HepG2 (cell line): ENCODE measurements around the gene RAP1GAP2. TPM values are rescaled to one million over a fixed set of nuclear protein-coding genes. Genes with fewer than 3 reads are reported as not detected.

Experiments used
- ATAC-seq: fragments of 200-7000 bp; cut with Tn5 transposase; 3 replicates; pipeline ENCODE4 v1.9.1; 2020; ENCODE audit warnings: mild to moderate bottlenecking, moderate library complexity
- BruUV-seq: library from RNA; stranded (reverse); fragments of 400-500 nt; replicated peaks from 2 replicates; lab custom pipeline; 2021; lab: Mats Ljungman, UMichigan
- CTCF ChIA-PET: fragments of 300-600 bp; formaldehyde crosslinking; extraction: SDS; loops from one replicate; lab custom pipeline; 2021; ENCODE audit warnings: low total read pairs, inconsistent platforms, low intra/inter-chr PET ratio; lab: Yijun Ruan, JAX
- POLR2A ChIA-PET: fragments of 350-600 bp; sonication (Branson Sonifier 250); formaldehyde crosslinking; loops from one replicate; lab custom pipeline; 2020; ENCODE audit warnings: antibody characterized with exemption, inconsistent platforms; lab: Yijun Ruan, JAX
- DNase-seq: peaks from one replicate; pipeline ENCODE4 v3.0.0-alpha.2; 2015; ENCODE audit warnings: low spot score
- FAIRE-seq: peaks from 3 replicates; lab custom pipeline; 2011; peaks lifted over from hg19 to GRCh38; lab: Jason Lieb, UNC
- H2AFZ ChIP-seq: one replicate; pipeline ENCODE4 v1.6.1; 2011; ENCODE audit warnings: low read length, inconsistent platforms
- H3K27ac ChIP-seq: fragments of 300-600 bp; 3 replicates; pipeline ENCODE4 v1.8.0; 2011; ENCODE audit warnings: mixed run types, mild to moderate bottlenecking, mixed read lengths, low read length, inconsistent platforms; ENCODE audit not compliant: insufficient read depth; ENCODE audit errors: extremely low read length
- H3K27me3 ChIP-seq, 2 experiments: fragments of 200-600 bp in 1 of 2; 2 replicates in 1 of 2; 3 replicates in 1 of 2; pipeline versions ENCODE4 v1.6.0 to v1.8.0; 2011; ENCODE audit warnings: low read length in 2 of 2, mild to moderate bottlenecking in 2 of 2, moderate library complexity in 2 of 2, inconsistent platforms in 1 of 2; ENCODE audit not compliant: insufficient read depth in 2 of 2, control insufficient read depth in 1 of 2
- H3K36me3 ChIP-seq, 2 experiments: fragments of 200-600 bp in 1 of 2; replicated peaks in 1 of 2; 2 replicates in 1 of 2; 3 replicates in 1 of 2; pipeline versions ENCODE4 v1.5.1 to v1.8.0; 2011; ENCODE audit warnings: low read length in 2 of 2, inconsistent platforms in 1 of 2; ENCODE audit not compliant: insufficient read depth in 2 of 2, control insufficient read depth in 1 of 2
- H3K4me1 ChIP-seq: 2 replicates; pipeline ENCODE4 v1.5.1; 2012; ENCODE audit warnings: low read length, inconsistent platforms; ENCODE audit not compliant: insufficient read depth
- H3K4me2 ChIP-seq: 2 replicates; pipeline ENCODE4 v1.6.0; 2011; ENCODE audit warnings: low read depth, low read length, inconsistent platforms
- H3K4me3 ChIP-seq, 3 experiments: fragments of 200-600 bp in 1 of 3; sonication (generic), shearing (Covaris generic) in 1 of 3; replicated peaks in 1 of 3; 2 replicates each; pipeline ENCODE4 v1.5.1; 2011 to 2016; ENCODE audit warnings: low read length in 3 of 3, inconsistent platforms in 2 of 3, low read depth in 2 of 3, mild to moderate bottlenecking in 2 of 3, control low read depth in 1 of 3, mixed read lengths in 1 of 3; ENCODE audit not compliant: insufficient read depth in 1 of 3
- H3K79me2 ChIP-seq: one replicate; pipeline ENCODE4 v1.6.1; 2011; ENCODE audit warnings: low read length, inconsistent platforms; ENCODE audit not compliant: insufficient read depth
- H3K9ac ChIP-seq: 2 replicates; pipeline ENCODE4 v1.6.0; 2011; ENCODE audit warnings: mild to moderate bottlenecking, low read depth, low read length, inconsistent platforms; ENCODE audit not compliant: insufficient read depth
- H3K9me3 ChIP-seq: 2 replicates; pipeline ENCODE4 v1.5.1; 2012; ENCODE audit warnings: mild to moderate bottlenecking, low read length
- H4K20me1 ChIP-seq: 2 replicates; pipeline ENCODE4 v1.6.0; 2011; ENCODE audit warnings: inconsistent platforms, mild to moderate bottlenecking, low read length, moderate library complexity; ENCODE audit not compliant: insufficient read depth
- ATF7 ChIP-seq, 2 experiments: fragments of 450-650 bp in 1 of 2; sonication (generic) in 1 of 2; formaldehyde crosslinking in 1 of 2; IDR thresholded peaks; 2 replicates each; pipeline versions ENCODE4 v1.4.0 to v1.6.1; 2016 to 2020; ENCODE audit warnings: antibody characterized with exemption in 1 of 2, mild to moderate bottlenecking in 1 of 2, missing genetic modification reagents in 1 of 2
- GABPA ChIP-seq, 2 experiments: IDR thresholded peaks; 2 replicates each; pipeline ENCODE4 v1.6.1; 2011 to 2016; ENCODE audit warnings: low read depth in 2 of 2, low read length in 1 of 2, missing biosample characterization in 1 of 2, missing genetic modification characterization in 1 of 2
- ZNF263 ChIP-seq: sonication (generic); formaldehyde crosslinking; IDR thresholded peaks from 2 replicates; pipeline ENCODE4 v1.4.0; 2020; ENCODE audit warnings: missing genetic modification reagents
- ZNF607 ChIP-seq: sonication (generic); formaldehyde crosslinking; IDR thresholded peaks from 2 replicates; pipeline ENCODE4 v1.5.1; 2020; ENCODE audit warnings: missing genetic modification reagents, mild to moderate bottlenecking, borderline replicate concordance
- WGBS: methylation state at CpG from one replicate; pipeline ENCODE4 v1.1.6; 2017; ENCODE audit warnings: low lambda C conversion rate; 5-methylcytosine and 5-hydroxymethylcytosine counted together
- in situ Hi-C: cut with HindIII; loops from 2 replicates; pipeline ENCODE4 v1.10.0; 2017; ENCODE audit warnings: low pct_unique_long_range_greater_than_20kb; ENCODE audit not compliant: extremely low pct_ligation_motif_present
- intact Hi-C: fragments of 100-400 bp; cut with micrococcal nuclease; formaldehyde crosslinking; loops from one replicate; pipeline ENCODE4 v1.10.0; 2022; ENCODE audit not compliant: unreplicated experiment
- polyA plus RNA-seq, 8 experiments: library from polyadenylated mRNA; depleted of rRNA in 3 of 8; stranded (reverse) in 7 of 8; unstranded in 1 of 8; fragments of >200 nt; fragmentation: Illumina TruSeq in 4 of 8; extraction: Trizol in 4 of 8; gene quantifications; 2 replicates each; pipeline versions ENCODE4 v1.2.1 to v1.2.3, GENCODE V29; 2011 to 2016; ENCODE audit warnings: low read depth in 4 of 8, missing spikeins in 1 of 8, mixed read lengths in 1 of 8; ENCODE audit not compliant: insufficient read depth in 1 of 8
- total RNA-seq, 5 experiments: library from RNA; depleted of rRNA; stranded (reverse); fragments of >200 nt; fragmentation: Illumina TruSeq; extraction: Trizol; gene quantifications; 2 replicates each; pipeline ENCODE4 v1.2.3, GENCODE V29; 2016; ENCODE audit warnings: low read depth in 1 of 5
- TF ChIP-seq, protein P1 (sequence below): sonication (generic); formaldehyde crosslinking; IDR thresholded peaks from 2 replicates; pipeline ENCODE4 v1.4.0; 2020; ENCODE audit warnings: low read depth, mild to moderate bottlenecking, missing genetic modification reagents

Gene RAP1GAP2
- total and polyA plus RNA-seq, 2 of the 13 experiments (the other 11 are each of a cell fraction or from before 2014, with no cell fraction given), result 10.9 to 12.0 TPM

DNA sequence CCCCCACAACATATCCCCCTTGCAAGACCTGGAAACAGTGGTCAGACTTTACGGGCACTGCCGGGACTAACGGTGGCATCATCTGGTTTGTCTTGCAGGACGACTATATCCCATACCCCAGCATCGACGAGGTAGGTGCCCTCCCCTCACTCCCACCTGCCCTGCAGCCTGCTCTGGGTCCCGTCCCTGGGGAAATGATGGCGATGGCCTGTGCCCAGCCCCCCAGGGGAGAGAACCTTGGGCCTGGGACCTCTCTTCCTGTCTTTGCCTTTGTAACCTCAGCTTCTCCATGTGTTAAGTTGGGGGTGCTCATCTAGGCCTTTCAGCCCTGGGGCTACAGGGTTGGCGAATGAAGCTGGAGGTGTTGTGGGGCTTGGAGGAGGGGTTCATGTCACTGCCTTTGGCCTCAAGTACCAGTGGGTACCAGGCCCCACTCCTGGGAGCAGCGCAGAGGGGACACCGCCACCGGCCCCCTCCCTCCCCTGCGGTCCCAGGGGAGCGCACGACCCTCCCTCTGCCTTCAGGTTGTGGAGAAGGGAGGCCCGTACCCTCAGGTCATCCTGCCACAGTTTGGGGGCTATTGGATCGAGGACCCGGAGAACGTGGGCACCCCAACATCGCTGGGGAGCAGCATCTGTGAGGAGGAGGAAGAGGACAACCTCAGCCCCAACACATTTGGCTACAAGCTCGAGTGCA lies 167.2 kb downstream of the RAP1GAP2 start:
- BruUV-seq, result no TSS peak
- no peak overlapping the region for H3K4me2 ChIP-seq
- H3K4me3 ChIP-seq, result no peak overlapping the region
- DNase-seq (no peak), FAIRE-seq (no peak), ATAC-seq (no peak)
- H3K9ac ChIP-seq, result no peak overlapping the region
- WGBS, result 80% methylated on average over 11 of the region's 21 CpGs
- intact Hi-C loops, result no loop called here
- H3K79me2 ChIP-seq, result no peaks in the 10 kb centered on the region
- no peak overlapping the region for H3K27ac ChIP-seq
- no peaks in the 10 kb centered on the region for H3K36me3 ChIP-seq
- TF ChIP-seq ZNF607 (CRISPR knock-in tag) (no peak), ZNF263 (CRISPR knock-in tag) (no peak)
- H3K9me3 ChIP-seq, result no peaks in the 10 kb centered on the region
- CTCF ChIA-PET, result no interaction called here
- H2AFZ ChIP-seq, result no peak overlapping the region
- in situ Hi-C loops, result no loop called here
- POLR2A ChIA-PET, result interaction anchor here (0.7 kb wide), 1 partner anchor 12 kb away, joined by 3 read pairs; no protein-coding TSS in a partner anchor
- peaks cover 27% of the 10 kb centered on the region for H3K4me1 ChIP-seq
- no peaks in the 10 kb centered on the region for H3K27me3 ChIP-seq
- no peaks in the 10 kb centered on the region for H4K20me1 ChIP-seq

DNA sequence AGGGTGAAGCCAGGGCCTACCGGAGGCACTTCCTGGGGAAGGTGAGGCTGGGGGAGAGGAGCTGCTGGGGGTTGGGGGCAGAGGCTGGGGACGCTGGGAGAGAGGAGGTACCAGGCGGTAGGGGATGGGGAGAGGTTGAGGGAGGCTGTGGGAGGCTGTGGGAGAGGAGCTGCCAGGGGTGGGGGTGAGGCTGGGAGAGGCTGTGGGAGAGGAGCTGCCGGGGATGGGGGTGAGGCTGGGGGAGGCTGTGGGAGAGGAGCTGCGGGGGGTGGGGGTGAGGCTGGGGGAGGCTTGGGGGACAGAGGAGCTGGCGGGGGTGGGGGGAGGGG lies 167.8 kb downstream of the RAP1GAP2 start:
- Histone ChIP-seq H3K79me2 (no peaks in the 10 kb centered on the region), H3K4me2 (no peak overlapping the region), H3K9ac (no peak overlapping the region), H3K27me3 (no peaks in the 10 kb centered on the region), H3K4me1 (peaks cover 24% of the 10 kb centered on the region), H4K20me1 (no peaks in the 10 kb centered on the region), H3K27ac (no peak overlapping the region), H3K4me3 (no peak overlapping the region), H3K36me3 (no peaks in the 10 kb centered on the region), H2AFZ (no peak overlapping the region), H3K9me3 (no peaks in the 10 kb centered on the region)
- DNase-seq (no peak), ATAC-seq (no peak), FAIRE-seq (no peak)
- BruUV-seq, result no TSS peak
- WGBS, result 70% methylated on average over 6 of the region's 6 CpGs
- in situ Hi-C loops, result no loop called here
- intact Hi-C loops, result no loop called here
- CTCF ChIA-PET, result no interaction called here
- POLR2A ChIA-PET, result interaction anchor here (0.7 kb wide), 1 partner anchor 11 kb away, joined by 3 read pairs; no protein-coding TSS in a partner anchor
- no peak for TF ChIP-seq GABPA (IDR thresholded peaks at IDR 0.05; ENCODE audit: low read depth, low read length)
- TF ChIP-seq GABPA (CRISPR knock-in tag; IDR thresholded peaks at IDR 0.05; ENCODE audit: low read depth), result no peak
- TF ChIP-seq ATF7 (IDR thresholded peaks at IDR 0.05), result no peak
- TF ChIP-seq ATF7 (CRISPR knock-in tag; IDR thresholded peaks at IDR 0.05), result no peak
- TF ChIP-seq, protein P1, sequence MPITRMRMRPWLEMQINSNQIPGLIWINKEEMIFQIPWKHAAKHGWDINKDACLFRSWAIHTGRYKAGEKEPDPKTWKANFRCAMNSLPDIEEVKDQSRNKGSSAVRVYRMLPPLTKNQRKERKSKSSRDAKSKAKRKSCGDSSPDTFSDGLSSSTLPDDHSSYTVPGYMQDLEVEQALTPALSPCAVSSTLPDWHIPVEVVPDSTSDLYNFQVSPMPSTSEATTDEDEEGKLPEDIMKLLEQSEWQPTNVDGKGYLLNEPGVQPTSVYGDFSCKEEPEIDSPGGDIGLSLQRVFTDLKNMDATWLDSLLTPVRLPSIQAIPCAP (CRISPR knock-in tag), result no peak
